ENCODE measurements around the gene UPK3B. TPM values are rescaled to one million over a fixed set of nuclear protein-coding genes. Genes with fewer than 3 reads are reported as not detected.

Gene UPK3B
- total and polyA plus RNA-seq, 2 of the 13 experiments (the other 11 are each of a cell fraction or from before 2014, with no cell fraction given), result not detected

DNA sequence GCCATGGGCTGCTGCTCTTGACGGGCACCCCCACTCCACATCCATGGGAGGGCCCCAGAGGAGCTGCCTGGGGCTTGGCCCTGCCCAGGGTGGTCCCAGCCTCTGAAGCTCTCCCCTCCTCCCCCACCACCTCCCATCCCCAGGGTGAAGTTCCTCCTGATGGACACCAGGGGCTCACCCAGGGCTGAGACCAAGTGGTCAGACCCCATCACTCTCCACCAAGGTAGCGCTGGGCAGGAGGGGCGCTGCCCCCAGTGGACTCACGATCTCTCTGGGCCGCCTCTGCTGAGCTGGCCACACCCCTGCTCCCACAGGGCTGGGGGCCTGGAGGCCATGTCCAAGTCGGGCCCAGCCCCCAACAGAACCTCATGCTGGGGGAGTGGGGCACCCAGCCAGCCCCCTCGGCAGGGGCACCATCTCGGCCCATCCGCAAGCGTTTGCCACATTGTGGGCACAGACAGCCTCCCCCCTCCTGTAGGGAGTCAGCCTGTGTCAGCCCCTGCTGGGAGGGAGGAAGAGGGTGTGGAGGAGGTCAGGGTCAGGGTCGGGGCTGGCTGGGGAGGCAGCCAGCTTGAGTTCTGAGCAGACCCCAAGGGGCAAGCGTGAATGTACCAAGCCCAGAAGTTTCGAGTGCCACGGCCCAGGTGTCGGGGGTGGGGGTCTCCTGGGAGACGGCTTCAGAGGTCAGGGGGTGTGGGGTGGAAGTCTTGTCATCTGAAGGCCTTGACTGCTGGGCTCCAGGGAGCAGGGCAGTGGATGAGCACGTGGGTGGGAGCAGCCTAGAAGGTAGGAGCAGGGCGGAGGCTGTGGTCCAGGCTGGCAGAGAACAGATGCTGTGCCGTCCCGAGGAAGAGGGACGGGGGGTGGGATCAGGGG lies 2.8 kb downstream of the UPK3B start (continued):
- no peak for TF ChIP-seq ZNF329 (CRISPR knock-in tag; IDR thresholded peaks at IDR 0.05; ENCODE audit: low read depth)
- TF ChIP-seq SRY (CRISPR knock-in tag; IDR thresholded peaks at IDR 0.05), result no peak
- TF ChIP-seq, protein P1, sequence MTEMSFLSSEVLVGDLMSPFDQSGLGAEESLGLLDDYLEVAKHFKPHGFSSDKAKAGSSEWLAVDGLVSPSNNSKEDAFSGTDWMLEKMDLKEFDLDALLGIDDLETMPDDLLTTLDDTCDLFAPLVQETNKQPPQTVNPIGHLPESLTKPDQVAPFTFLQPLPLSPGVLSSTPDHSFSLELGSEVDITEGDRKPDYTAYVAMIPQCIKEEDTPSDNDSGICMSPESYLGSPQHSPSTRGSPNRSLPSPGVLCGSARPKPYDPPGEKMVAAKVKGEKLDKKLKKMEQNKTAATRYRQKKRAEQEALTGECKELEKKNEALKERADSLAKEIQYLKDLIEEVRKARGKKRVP (CRISPR knock-in tag; IDR thresholded peaks at IDR 0.05), result no peak
- no peak for TF ChIP-seq ZNF335 (CRISPR knock-in tag; IDR thresholded peaks at IDR 0.05)
- TF ChIP-seq, protein P2, sequence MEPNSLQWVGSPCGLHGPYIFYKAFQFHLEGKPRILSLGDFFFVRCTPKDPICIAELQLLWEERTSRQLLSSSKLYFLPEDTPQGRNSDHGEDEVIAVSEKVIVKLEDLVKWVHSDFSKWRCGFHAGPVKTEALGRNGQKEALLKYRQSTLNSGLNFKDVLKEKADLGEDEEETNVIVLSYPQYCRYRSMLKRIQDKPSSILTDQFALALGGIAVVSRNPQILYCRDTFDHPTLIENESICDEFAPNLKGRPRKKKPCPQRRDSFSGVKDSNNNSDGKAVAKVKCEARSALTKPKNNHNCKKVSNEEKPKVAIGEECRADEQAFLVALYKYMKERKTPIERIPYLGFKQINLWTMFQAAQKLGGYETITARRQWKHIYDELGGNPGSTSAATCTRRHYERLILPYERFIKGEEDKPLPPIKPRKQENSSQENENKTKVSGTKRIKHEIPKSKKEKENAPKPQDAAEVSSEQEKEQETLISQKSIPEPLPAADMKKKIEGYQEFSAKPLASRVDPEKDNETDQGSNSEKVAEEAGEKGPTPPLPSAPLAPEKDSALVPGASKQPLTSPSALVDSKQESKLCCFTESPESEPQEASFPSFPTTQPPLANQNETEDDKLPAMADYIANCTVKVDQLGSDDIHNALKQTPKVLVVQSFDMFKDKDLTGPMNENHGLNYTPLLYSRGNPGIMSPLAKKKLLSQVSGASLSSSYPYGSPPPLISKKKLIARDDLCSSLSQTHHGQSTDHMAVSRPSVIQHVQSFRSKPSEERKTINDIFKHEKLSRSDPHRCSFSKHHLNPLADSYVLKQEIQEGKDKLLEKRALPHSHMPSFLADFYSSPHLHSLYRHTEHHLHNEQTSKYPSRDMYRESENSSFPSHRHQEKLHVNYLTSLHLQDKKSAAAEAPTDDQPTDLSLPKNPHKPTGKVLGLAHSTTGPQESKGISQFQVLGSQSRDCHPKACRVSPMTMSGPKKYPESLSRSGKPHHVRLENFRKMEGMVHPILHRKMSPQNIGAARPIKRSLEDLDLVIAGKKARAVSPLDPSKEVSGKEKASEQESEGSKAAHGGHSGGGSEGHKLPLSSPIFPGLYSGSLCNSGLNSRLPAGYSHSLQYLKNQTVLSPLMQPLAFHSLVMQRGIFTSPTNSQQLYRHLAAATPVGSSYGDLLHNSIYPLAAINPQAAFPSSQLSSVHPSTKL (CRISPR knock-in tag; IDR thresholded peaks at IDR 0.05), result 0 out of 2 replicates have a peak, but pooled peaks have one; percentile 22
- no peak for TF ChIP-seq ZNF607 (CRISPR knock-in tag; IDR thresholded peaks at IDR 0.05; ENCODE audit: borderline replicate concordance)
- no peak for TF ChIP-seq HOXA7 (CRISPR knock-in tag; IDR thresholded peaks at IDR 0.05)
- TF ChIP-seq, protein P3, sequence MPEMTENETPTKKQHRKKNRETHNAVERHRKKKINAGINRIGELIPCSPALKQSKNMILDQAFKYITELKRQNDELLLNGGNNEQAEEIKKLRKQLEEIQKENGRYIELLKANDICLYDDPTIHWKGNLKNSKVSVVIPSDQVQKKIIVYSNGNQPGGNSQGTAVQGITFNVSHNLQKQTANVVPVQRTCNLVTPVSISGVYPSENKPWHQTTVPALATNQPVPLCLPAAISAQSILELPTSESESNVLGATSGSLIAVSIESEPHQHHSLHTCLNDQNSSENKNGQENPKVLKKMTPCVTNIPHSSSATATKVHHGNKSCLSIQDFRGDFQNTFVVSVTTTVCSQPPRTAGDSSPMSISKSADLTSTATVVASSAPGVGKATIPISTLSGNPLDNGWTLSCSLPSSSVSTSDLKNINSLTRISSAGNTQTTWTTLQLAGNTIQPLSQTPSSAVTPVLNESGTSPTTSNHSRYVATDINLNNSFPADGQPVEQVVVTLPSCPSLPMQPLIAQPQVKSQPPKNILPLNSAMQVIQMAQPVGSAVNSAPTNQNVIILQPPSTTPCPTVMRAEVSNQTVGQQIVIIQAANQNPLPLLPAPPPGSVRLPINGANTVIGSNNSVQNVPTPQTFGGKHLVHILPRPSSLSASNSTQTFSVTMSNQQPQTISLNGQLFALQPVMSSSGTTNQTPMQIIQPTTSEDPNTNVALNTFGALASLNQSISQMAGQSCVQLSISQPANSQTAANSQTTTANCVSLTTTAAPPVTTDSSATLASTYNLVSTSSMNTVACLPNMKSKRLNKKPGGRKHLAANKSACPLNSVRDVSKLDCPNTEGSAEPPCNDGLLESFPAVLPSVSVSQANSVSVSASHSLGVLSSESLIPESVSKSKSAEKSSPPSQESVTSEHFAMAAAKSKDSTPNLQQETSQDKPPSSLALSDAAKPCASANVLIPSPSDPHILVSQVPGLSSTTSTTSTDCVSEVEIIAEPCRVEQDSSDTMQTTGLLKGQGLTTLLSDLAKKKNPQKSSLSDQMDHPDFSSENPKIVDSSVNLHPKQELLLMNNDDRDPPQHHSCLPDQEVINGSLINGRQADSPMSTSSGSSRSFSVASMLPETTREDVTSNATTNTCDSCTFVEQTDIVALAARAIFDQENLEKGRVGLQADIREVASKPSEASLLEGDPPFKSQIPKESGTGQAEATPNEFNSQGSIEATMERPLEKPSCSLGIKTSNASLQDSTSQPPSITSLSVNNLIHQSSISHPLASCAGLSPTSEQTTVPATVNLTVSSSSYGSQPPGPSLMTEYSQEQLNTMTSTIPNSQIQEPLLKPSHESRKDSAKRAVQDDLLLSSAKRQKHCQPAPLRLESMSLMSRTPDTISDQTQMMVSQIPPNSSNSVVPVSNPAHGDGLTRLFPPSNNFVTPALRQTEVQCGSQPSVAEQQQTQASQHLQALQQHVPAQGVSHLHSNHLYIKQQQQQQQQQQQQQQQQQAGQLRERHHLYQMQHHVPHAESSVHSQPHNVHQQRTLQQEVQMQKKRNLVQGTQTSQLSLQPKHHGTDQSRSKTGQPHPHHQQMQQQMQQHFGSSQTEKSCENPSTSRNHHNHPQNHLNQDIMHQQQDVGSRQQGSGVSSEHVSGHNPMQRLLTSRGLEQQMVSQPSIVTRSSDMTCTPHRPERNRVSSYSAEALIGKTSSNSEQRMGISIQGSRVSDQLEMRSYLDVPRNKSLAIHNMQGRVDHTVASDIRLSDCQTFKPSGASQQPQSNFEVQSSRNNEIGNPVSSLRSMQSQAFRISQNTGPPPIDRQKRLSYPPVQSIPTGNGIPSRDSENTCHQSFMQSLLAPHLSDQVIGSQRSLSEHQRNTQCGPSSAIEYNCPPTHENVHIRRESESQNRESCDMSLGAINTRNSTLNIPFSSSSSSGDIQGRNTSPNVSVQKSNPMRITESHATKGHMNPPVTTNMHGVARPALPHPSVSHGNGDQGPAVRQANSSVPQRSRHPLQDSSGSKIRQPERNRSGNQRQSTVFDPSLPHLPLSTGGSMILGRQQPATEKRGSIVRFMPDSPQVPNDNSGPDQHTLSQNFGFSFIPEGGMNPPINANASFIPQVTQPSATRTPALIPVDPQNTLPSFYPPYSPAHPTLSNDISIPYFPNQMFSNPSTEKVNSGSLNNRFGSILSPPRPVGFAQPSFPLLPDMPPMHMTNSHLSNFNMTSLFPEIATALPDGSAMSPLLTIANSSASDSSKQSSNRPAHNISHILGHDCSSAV (CRISPR knock-in tag; IDR thresholded peaks at IDR 0.05; ENCODE audit: borderline replicate concordance), result no peak
- TF ChIP-seq NFE2L2 (IDR thresholded peaks at IDR 0.05; ENCODE audit: low read length), result no peak
- TF ChIP-seq ZNF788 (CRISPR knock-in tag; IDR thresholded peaks at IDR 0.05; ENCODE audit: borderline replicate concordance), result no peak; the same call in 1 of the 2 replicates

All from HepG2 (cell line).